Lung (tissue), 12 donors: ENCODE data around the gene MAGEH1. TPM values are rescaled to one million over a fixed set of nuclear protein-coding genes. Genes with fewer than 3 reads are reported as not detected.
"Not testable (repeated sequence)": the region's sequence is repeated elsewhere in the genome, so short reads cannot be mapped to it uniquely, and the experiment has no call there.

Source experiments
- ATAC-seq: fragments of 200-7000 bp; cut with Tn5 transposase; one replicate; pipeline ENCODE4 v1.9.1; 2020; ENCODE audit warnings: moderate number of reproducible peaks; ENCODE audit not compliant: insufficient read depth, low FRiP score
- DNase-seq, 3 donors: peaks; one replicate each; pipeline ENCODE4 v3.0.0-alpha.2; 2013 to 2017
- H3K27ac ChIP-seq, 2 donors: one replicate each; pipeline ENCODE4 v1.5.1; 2013; ENCODE audit warnings: mild to moderate bottlenecking in 2 of 2, moderate library complexity in 2 of 2, control low read depth in 1 of 2, inconsistent platforms in 1 of 2, low read depth in 1 of 2, low read length in 1 of 2
- H3K27me3 ChIP-seq, 3 donors: one replicate each; pipeline ENCODE4 v1.5.1; 2013; ENCODE audit warnings: low read length in 2 of 3; ENCODE audit not compliant: control insufficient read depth in 3 of 3, insufficient read depth in 3 of 3
- H3K36me3 ChIP-seq, 4 donors: one replicate each; pipeline ENCODE4 v1.5.1; 2013; ENCODE audit warnings: low read length in 4 of 4, mild to moderate bottlenecking in 1 of 4, moderate library complexity in 1 of 4; ENCODE audit not compliant: control insufficient read depth in 4 of 4, insufficient read depth in 4 of 4
- H3K4me1 ChIP-seq, 5 donors: one replicate each; pipeline ENCODE4 v1.5.1; 2013; ENCODE audit warnings: low read length in 5 of 5, mild to moderate bottlenecking in 2 of 5, moderate library complexity in 1 of 5; ENCODE audit not compliant: control insufficient read depth in 5 of 5, insufficient read depth in 5 of 5
- H3K4me3 ChIP-seq: one replicate; pipeline ENCODE4 v1.5.1; 2013; ENCODE audit warnings: mild to moderate bottlenecking, control low read depth, moderate library complexity
- H3K9ac ChIP-seq, 2 donors: one replicate each; pipeline ENCODE4 v1.5.1; 2013; ENCODE audit warnings: low read length in 2 of 2, control low read depth in 1 of 2; ENCODE audit not compliant: insufficient read depth in 1 of 2
- H3K9me3 ChIP-seq, 4 donors: one replicate each; pipeline ENCODE4 v1.5.1; 2013; ENCODE audit warnings: low read length in 3 of 4, mild to moderate bottlenecking in 1 of 4, moderate library complexity in 1 of 4; ENCODE audit not compliant: control insufficient read depth in 4 of 4, insufficient read depth in 3 of 4
- WGBS, 2 donors: extraction: QIAGEN DNeasy Blood & Tissue Kit; methylation state at CpG; one replicate each; pipeline ENCODE4 v1.1.7; 2013; 5-methylcytosine and 5-hydroxymethylcytosine counted together
- polyA plus RNA-seq, 2 donors: library from polyadenylated mRNA; stranded (reverse); fragments of 200-250 nt; gene quantifications; one replicate each; pipeline ENCODE4 v1.2.1, GENCODE V29; 2013
- total RNA-seq, 2 donors: library from RNA; depleted of rRNA in 1 of 2; stranded (reverse); fragments of >200 nt in 1 of 2; gene quantifications; one replicate each; pipeline ENCODE4 v1.2.1, GENCODE V29; 2014 to 2021
- TF ChIP-seq, protein P1 (sequence below): IDR thresholded peaks from 2 replicates; pipeline ENCODE4 v1.5.1; 2012; ENCODE audit warnings: mild to moderate bottlenecking; ENCODE audit errors: control extremely low read depth, extremely low read depth
- donor health status: control.
- donor health status: control.
- donor health status: Bipolar disorder and iron deficiency.
- donor health status: healthy.
- donor health status: DM: yes; HTN: yes; CAD: no.

MAGEH1 gene
- total and polyA plus RNA-seq, 4 donors, result 16.8 to 63.3 (median 24.5) TPM

GRCh38 chrX:55464050-55464449, 12.1 kb downstream of the MAGEH1 start:
- H3K27me3 ChIP-seq, ATAC-seq, H3K4me3 ChIP-seq, H3K9ac ChIP-seq, H3K9me3 ChIP-seq, DNase-seq, H3K27ac ChIP-seq, H3K36me3 ChIP-seq, H3K4me1 ChIP-seq: not testable (repeated sequence)
- no CpG with 5 or more reads among the region's 5 CpGs for WGBS, 2 donors

GRCh38 chrX:55465108-55465507, 13.2 kb downstream of the MAGEH1 start:
- H3K36me3 ChIP-seq, H3K27me3 ChIP-seq, ATAC-seq, DNase-seq, H3K27ac ChIP-seq, H3K4me3 ChIP-seq, H3K4me1 ChIP-seq, H3K9me3 ChIP-seq, H3K9ac ChIP-seq: not testable (repeated sequence)
- no CpG with 5 or more reads among the region's 5 CpGs for WGBS, 2 donors

GRCh38 chrX:55465791-55466190, 13.9 kb downstream of the MAGEH1 start:
- H3K4me1 ChIP-seq, DNase-seq, H3K9ac ChIP-seq, H3K36me3 ChIP-seq, H3K27ac ChIP-seq, H3K4me3 ChIP-seq, H3K27me3 ChIP-seq, ATAC-seq, H3K9me3 ChIP-seq: not testable (repeated sequence)
- WGBS, 2 donors, result no CpG with 5 or more reads among the region's 5 CpGs

- WGBS, 2 donors, result 64 to 76% methylated on average over 4 to 6 of the region's 8 CpGs
- not testable (repeated sequence) for H3K4me1 ChIP-seq, H3K4me3 ChIP-seq, ATAC-seq, H3K9ac ChIP-seq, H3K9me3 ChIP-seq, H3K27me3 ChIP-seq, DNase-seq, H3K36me3 ChIP-seq, H3K27ac ChIP-seq
These were observed 28.0 kb downstream of the MAGEH1 start for GRCh38 chrX:55479956-55480355.

GRCh38 chrX:55480390-55481062, 28.6 kb downstream of the MAGEH1 start:
- Histone ChIP-seq H3K4me3 (no peak overlapping the region), H3K36me3 (no peaks in the 10 kb centered on the region), H3K4me1 (no peaks in the 10 kb centered on the region), H3K9ac (no peak overlapping the region), H3K9me3 (no peaks in the 10 kb centered on the region), H3K27me3 (peaks cover 0 to 6% (median 2%) of the 10 kb centered on the region in 3 donors), H3K27ac (no peak overlapping the region)
- no peak for ATAC-seq
- 50 to 74% methylated on average over 3 of the region's 3 CpGs for WGBS, 2 donors
- TF ChIP-seq, protein P1, sequence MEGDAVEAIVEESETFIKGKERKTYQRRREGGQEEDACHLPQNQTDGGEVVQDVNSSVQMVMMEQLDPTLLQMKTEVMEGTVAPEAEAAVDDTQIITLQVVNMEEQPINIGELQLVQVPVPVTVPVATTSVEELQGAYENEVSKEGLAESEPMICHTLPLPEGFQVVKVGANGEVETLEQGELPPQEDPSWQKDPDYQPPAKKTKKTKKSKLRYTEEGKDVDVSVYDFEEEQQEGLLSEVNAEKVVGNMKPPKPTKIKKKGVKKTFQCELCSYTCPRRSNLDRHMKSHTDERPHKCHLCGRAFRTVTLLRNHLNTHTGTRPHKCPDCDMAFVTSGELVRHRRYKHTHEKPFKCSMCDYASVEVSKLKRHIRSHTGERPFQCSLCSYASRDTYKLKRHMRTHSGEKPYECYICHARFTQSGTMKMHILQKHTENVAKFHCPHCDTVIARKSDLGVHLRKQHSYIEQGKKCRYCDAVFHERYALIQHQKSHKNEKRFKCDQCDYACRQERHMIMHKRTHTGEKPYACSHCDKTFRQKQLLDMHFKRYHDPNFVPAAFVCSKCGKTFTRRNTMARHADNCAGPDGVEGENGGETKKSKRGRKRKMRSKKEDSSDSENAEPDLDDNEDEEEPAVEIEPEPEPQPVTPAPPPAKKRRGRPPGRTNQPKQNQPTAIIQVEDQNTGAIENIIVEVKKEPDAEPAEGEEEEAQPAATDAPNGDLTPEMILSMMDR, result no peak
- no peak for DNase-seq
